Activated CD4-positive, alpha-beta memory T cell treated with anti-CD3 and anti-CD28 coated beads, Interleukin-2, amount 10 ng/mL, durations not matched to agents 7 days and 5 days (primary cell): ENCODE results near the gene RPUSD3. TPM values are rescaled to one million over a fixed set of nuclear protein-coding genes. Genes with fewer than 3 reads are reported as not detected.
"Not testable (repeated sequence)": the region's sequence is repeated elsewhere in the genome, so short reads cannot be mapped to it uniquely, and the experiment has no call there.

Experiments
- CTCF ChIA-PET: fragments of 350-600 bp; sonication (Branson Sonifier 250); formaldehyde crosslinking; loops from one replicate; lab custom pipeline; 2021; ENCODE audit warnings: antibody characterized with exemption, inconsistent platforms; lab: Charles Lee
- POLR2A ChIA-PET: fragments of 350-600 bp; sonication (Branson Sonifier 250); formaldehyde crosslinking; loops from one replicate; lab custom pipeline; 2021; ENCODE audit warnings: antibody characterized with exemption; lab: Charles Lee
- DNase-seq: peaks from one replicate; pipeline ENCODE4 v3.0.0-alpha.2; 2020
- H3K27ac Mint-ChIP-seq: one replicate; pipeline ENCODE4 v1.8.0; 2021; ENCODE audit warnings: mild to moderate bottlenecking, mixed read lengths
- H3K27me3 Mint-ChIP-seq: one replicate; pipeline ENCODE4 v1.8.0; 2021; ENCODE audit warnings: mixed read lengths
- H3K36me3 Mint-ChIP-seq: one replicate; pipeline ENCODE4 v1.8.0; 2021; ENCODE audit warnings: low read depth, mixed read lengths
- H3K4me1 Mint-ChIP-seq: one replicate; pipeline ENCODE4 v1.8.0; 2021; ENCODE audit warnings: mixed read lengths
- H3K4me3 Mint-ChIP-seq: one replicate; pipeline ENCODE4 v1.8.0; 2021; ENCODE audit warnings: mild to moderate bottlenecking, mixed read lengths
- H3K9me3 Mint-ChIP-seq: one replicate; pipeline ENCODE4 v1.8.0; 2021; ENCODE audit warnings: mixed read lengths
- total RNA-seq, 2 experiments: library from RNA; stranded (reverse); gene quantifications; one replicate each; pipeline ENCODE4 v1.2.3, GENCODE V29; 2021

RPUSD3 gene
- total RNA-seq, 2 experiments from 2014 or later, result 51.5 to 53.6 TPM

- Mint-ChIP-seq H3K9me3 (no peaks in the 10 kb centered on the region), H3K27ac (no peak overlapping the region), H3K36me3 (no peaks in the 10 kb centered on the region), H3K4me1 (peaks cover 2% of the 10 kb centered on the region), H3K27me3 (peaks cover 11% of the 10 kb centered on the region), H3K4me3 (no peak overlapping the region)
- POLR2A ChIA-PET, result no interaction called here
- DNase-seq, result no peak
- CTCF ChIA-PET, result no interaction called here
Observed at GRCh38 chr3:9863058-9863772, 19.4 kb upstream of the RPUSD3 start.

GRCh38 chr3:9862391-9863057 is 18.7 kb upstream of the RPUSD3 start:
- ChIA-PET CTCF (no interaction called here), POLR2A (no interaction called here)
- DNase-seq, result no peak
- peaks cover 11% of the 10 kb centered on the region for H3K27me3 Mint-ChIP-seq
- H3K36me3 Mint-ChIP-seq, result no peaks in the 10 kb centered on the region
- no peaks in the 10 kb centered on the region for H3K9me3 Mint-ChIP-seq
- H3K4me1 Mint-ChIP-seq, result peaks cover 2% of the 10 kb centered on the region
- H3K4me3 Mint-ChIP-seq, result no peak overlapping the region
- H3K27ac Mint-ChIP-seq, result no peak overlapping the region

- H3K27ac Mint-ChIP-seq, result no peak overlapping the region
- no peaks in the 10 kb centered on the region for H3K9me3 Mint-ChIP-seq
- ChIA-PET POLR2A (no interaction called here), CTCF (no interaction called here)
- H3K27me3 Mint-ChIP-seq, result peaks cover 11% of the 10 kb centered on the region
- no peaks in the 10 kb centered on the region for H3K36me3 Mint-ChIP-seq
- DNase-seq, result no peak
- no peak overlapping the region for H3K4me3 Mint-ChIP-seq
- peaks cover 2% of the 10 kb centered on the region for H3K4me1 Mint-ChIP-seq
Observed at GRCh38 chr3:9861626-9862130, 17.9 kb upstream of the RPUSD3 start.

GRCh38 chr3:9861201-9861600 is 17.4 kb upstream of the RPUSD3 start:
- Mint-ChIP-seq H3K4me3 (no peak overlapping the region), H3K27me3 (peaks cover 11% of the 10 kb centered on the region), H3K9me3 (no peaks in the 10 kb centered on the region), H3K4me1 (peaks cover 2% of the 10 kb centered on the region), H3K36me3 (no peaks in the 10 kb centered on the region), H3K27ac (no peak overlapping the region)
- POLR2A ChIA-PET, result interaction anchor here (0.9 kb wide), 1 partner anchor 774 kb away, joined by 5 read pairs; no protein-coding TSS in a partner anchor
- no peak for DNase-seq
- CTCF ChIA-PET, result interaction anchor here (1.0 kb wide), 1 partner anchor 173 kb away, joined by 3 read pairs; no protein-coding TSS in a partner anchor

- peaks cover 11% of the 10 kb centered on the region for H3K27me3 Mint-ChIP-seq
- H3K27ac Mint-ChIP-seq, result no peak overlapping the region
- POLR2A ChIA-PET, result no interaction called here
- no peak overlapping the region for H3K4me3 Mint-ChIP-seq
- CTCF ChIA-PET, result no interaction called here
- DNase-seq, result no peak
- no peaks in the 10 kb centered on the region for H3K36me3 Mint-ChIP-seq
- H3K4me1 Mint-ChIP-seq, result peaks cover 2% of the 10 kb centered on the region
- no peaks in the 10 kb centered on the region for H3K9me3 Mint-ChIP-seq
Observed at GRCh38 chr3:9859530-9860025, 15.8 kb upstream of the RPUSD3 start.

- ChIA-PET POLR2A (interaction anchor here (1.2 to 1.3 kb wide), 2 partner anchors 10 to 15 kb away, joined by 3 read pairs; no protein-coding TSS in a partner anchor), CTCF (no interaction called here)
- Mint-ChIP-seq H3K27me3 (peaks cover 7% of the 10 kb centered on the region), H3K4me1 (peaks cover 12% of the 10 kb centered on the region), H3K36me3 (no peaks in the 10 kb centered on the region), H3K27ac (no peak overlapping the region), H3K9me3 (no peaks in the 10 kb centered on the region), H3K4me3 (no peak overlapping the region)
- DNase-seq, result no peak
Observed at GRCh38 chr3:9855594-9855993, 11.8 kb upstream of the RPUSD3 start.

GRCh38 chr3:9854291-9854940 is 10.6 kb upstream of the RPUSD3 start:
- POLR2A ChIA-PET, result interaction anchor here (1.3 kb wide), 1 partner anchor 14 kb away, joined by 3 read pairs; no protein-coding TSS in a partner anchor
- CTCF ChIA-PET, result interaction anchor here (0.5 to 1.0 kb wide), 2 partner anchors 8 to 10 kb away, joined by 3 read pairs; no protein-coding TSS in a partner anchor

GRCh38 chr3:9852528-9852927 is 8.7 kb upstream of the RPUSD3 start:
- H3K36me3 Mint-ChIP-seq, result no peaks in the 10 kb centered on the region
- POLR2A ChIA-PET, result no interaction called here
- H3K9me3 Mint-ChIP-seq, result no peaks in the 10 kb centered on the region
- CTCF ChIA-PET, result no interaction called here
- H3K27ac Mint-ChIP-seq, result no peak overlapping the region
- peaks cover 12% of the 10 kb centered on the region for H3K4me1 Mint-ChIP-seq
- H3K27me3 Mint-ChIP-seq, result peaks cover 7% of the 10 kb centered on the region
- no peak overlapping the region for H3K4me3 Mint-ChIP-seq
- DNase-seq, result no peak

More at GRCh38 chr3:9854291-9854940, 10.6 kb upstream of the RPUSD3 start:
- peaks cover 12% of the 10 kb centered on the region for H3K4me1 Mint-ChIP-seq
- not testable (repeated sequence) for H3K9me3 Mint-ChIP-seq, H3K27me3 Mint-ChIP-seq, H3K27ac Mint-ChIP-seq, DNase-seq, H3K4me3 Mint-ChIP-seq, H3K36me3 Mint-ChIP-seq

- H3K9me3 Mint-ChIP-seq, H3K36me3 Mint-ChIP-seq, DNase-seq, H3K4me3 Mint-ChIP-seq, H3K27ac Mint-ChIP-seq, POLR2A ChIA-PET, H3K27me3 Mint-ChIP-seq: not testable (repeated sequence)
- H3K4me1 Mint-ChIP-seq, result peaks cover 12% of the 10 kb centered on the region
- CTCF ChIA-PET, result interaction anchor here (0.6 kb wide), 1 partner anchor 72 kb away, joined by 3 read pairs; no protein-coding TSS in a partner anchor
Observed at GRCh38 chr3:9851926-9852325, 8.1 kb upstream of the RPUSD3 start.

- H3K27ac Mint-ChIP-seq, H3K27me3 Mint-ChIP-seq, H3K36me3 Mint-ChIP-seq, H3K4me3 Mint-ChIP-seq, DNase-seq, CTCF ChIA-PET, H3K9me3 Mint-ChIP-seq, POLR2A ChIA-PET: not testable (repeated sequence)
- H3K4me1 Mint-ChIP-seq, result peaks cover 12% of the 10 kb centered on the region
Observed at GRCh38 chr3:9851383-9851782, 7.6 kb upstream of the RPUSD3 start.

- POLR2A ChIA-PET, result interaction anchor here (1.3 kb wide), 1 partner anchor 84 kb away, joined by 3 read pairs; no protein-coding TSS in a partner anchor
- H3K27me3 Mint-ChIP-seq, H3K9me3 Mint-ChIP-seq, H3K27ac Mint-ChIP-seq, H3K36me3 Mint-ChIP-seq, H3K4me3 Mint-ChIP-seq, DNase-seq: not testable (repeated sequence)
- CTCF ChIA-PET, result interaction anchor here (0.6 to 2.0 kb wide), 12 partner anchors 10 to 280 kb away, joined by 3 to 6 read pairs (median 4); partner anchors contain the start of genes CRELD1 and JAGN1
- H3K4me1 Mint-ChIP-seq, result peaks cover 24% of the 10 kb centered on the region
Observed at GRCh38 chr3:9848860-9849259, 5.1 kb upstream of the RPUSD3 start.

- DNase-seq, H3K4me3 Mint-ChIP-seq, H3K27ac Mint-ChIP-seq, H3K27me3 Mint-ChIP-seq, H3K9me3 Mint-ChIP-seq, H3K36me3 Mint-ChIP-seq, POLR2A ChIA-PET: not testable (repeated sequence)
- CTCF ChIA-PET, result interaction anchor here (1.3 to 2.0 kb wide), 2 partner anchors 16 to 44 kb away, joined by 3 to 6 read pairs; no protein-coding TSS in a partner anchor
- H3K4me1 Mint-ChIP-seq, result peaks cover 20% of the 10 kb centered on the region
Observed at GRCh38 chr3:9847870-9848269, 4.1 kb upstream of the RPUSD3 start.
